SW480 (cell line): Measurements from ENCODE around the gene PRR36.
A peak's percentile ranks its signal among the peaks of the same experiment; 100 is the strongest.

Experiments used
- DNase-seq: peaks from one replicate; pipeline ENCODE4 v3.0.0-alpha.2; 2016; ENCODE audit warnings: low spot score

PRR36 gene

DNA sequence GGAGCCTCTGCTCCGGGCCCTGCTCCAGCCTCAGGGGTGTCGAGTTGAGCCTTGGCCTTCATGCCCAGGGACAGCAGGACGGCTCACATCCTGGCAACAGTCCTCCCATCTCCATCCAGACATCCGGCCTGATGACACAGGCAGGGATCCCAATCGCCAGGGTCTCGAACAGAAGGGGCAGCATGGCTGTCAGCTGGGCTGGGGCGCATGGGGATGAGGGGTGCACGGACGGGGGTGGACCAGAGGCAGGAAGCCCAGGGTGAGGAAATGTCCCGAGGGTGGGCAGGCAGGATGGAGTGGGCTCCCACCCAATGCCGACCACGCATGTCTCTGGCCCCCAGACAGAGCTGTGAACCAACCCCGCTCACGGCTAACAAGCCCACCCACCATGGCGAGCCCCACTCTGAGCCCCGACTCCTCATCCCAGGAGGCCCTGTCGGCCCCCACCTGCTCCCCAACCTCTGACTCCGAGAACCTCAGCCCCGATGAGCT is 28.0 kb downstream of the PRR36 start:
- no peak for DNase-seq

- no peak for DNase-seq
Observed at GRCh38 chr19:7845390-7846154, 28.6 kb downstream of the PRR36 start.

DNA sequence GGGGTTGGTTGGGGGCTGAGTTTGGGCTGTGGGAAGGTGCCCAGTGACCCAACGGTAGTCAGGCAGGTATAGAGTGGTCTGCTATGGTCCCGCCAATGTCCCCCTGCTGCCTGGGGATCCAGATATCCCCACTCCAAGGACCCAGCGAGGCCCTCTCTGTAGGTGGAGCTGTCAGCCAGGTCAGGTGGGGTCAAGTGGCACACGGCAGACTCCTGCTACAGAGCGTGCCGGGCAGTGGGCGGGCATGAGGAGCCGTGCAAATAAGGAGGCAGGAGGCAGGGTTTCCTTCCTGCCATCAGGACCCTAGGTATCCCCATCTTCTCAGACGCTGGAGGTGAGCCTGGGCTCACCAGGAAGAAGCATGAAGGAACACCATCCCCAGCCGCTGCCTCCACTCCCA is 29.2 kb downstream of the PRR36 start:
- DNase-seq, result no peak

DNA sequence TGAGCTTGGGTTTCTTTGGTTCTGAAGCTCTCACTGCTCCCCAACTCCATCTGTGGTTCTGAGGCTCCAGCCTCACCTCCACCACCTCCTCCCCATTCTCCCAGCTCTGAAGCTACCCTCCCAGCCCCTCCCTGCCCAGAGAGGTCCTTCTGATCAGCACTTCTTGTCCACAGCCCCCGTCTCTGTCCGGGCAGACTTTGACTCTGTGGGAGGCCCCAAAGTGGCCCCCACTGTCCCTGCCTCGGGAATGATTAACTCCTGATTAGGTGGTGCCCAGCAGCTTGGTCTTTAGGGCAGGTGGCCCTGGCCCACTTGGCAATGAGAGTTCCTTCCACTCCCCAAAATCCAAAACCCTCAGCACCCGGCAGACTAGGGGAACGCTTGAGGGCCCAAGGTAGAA is 29.8 kb downstream of the PRR36 start:
- no peak for DNase-seq

- no peak for DNase-seq
Observed at GRCh38 chr19:7843521-7843920, 30.7 kb downstream of the PRR36 start.

GRCh38 chr19:7842661-7843294 is 31.4 kb downstream of the PRR36 start:
- DNase-seq, result no peak

DNA sequence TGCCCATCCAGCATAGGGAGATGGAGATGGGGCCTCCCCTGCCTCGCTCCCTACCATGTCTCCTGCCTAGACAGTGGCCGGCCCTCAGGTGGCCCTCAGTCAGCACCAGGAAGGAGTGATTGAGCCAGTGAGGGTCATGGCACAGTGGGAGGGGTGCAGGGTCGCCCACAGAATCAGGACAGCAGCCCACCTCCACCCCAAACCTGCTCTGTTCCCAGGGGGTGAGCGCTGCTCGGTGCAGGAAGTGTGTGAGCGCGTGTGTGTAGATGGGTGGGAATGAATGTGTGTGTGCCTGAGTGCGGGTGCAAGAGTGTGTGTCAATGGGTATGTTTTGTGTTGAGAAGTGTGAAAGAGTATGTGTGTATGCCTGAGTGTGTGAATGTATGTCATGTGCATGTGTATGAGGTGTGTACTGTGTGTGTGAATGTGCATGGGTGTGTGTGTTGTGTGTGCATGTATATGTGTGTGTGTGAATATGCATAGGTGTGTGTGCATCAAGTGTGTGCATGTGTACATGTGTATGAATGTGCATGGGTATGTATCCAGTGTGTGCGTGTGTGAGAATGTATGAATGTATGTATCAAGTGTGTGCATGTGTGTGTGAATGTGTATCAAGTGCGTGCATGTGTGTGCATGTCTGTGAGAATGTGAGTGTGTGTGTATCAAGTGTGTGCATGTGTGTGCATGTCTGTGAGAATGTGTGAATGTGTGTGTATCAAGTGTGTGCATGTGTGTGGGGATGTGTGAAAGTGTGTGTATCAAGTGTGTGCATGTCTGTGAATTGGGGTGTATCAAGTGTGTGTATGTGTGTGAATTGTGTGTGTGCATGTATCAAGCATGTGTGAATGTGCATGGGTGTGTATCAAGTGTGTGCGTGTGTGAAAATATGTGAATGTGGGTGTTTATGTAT is 32.2 kb downstream of the PRR36 start:
- no peak for DNase-seq

GRCh38 chr19:7840629-7841028 is 33.6 kb downstream of the PRR36 start:
- no peak for DNase-seq

GRCh38 chr19:7839476-7839875 is 34.7 kb downstream of the PRR36 start:
- DNase-seq, result no peak

GRCh38 chr19:7833225-7834099 is 40.7 kb downstream of the PRR36 start:
- DNase-seq, result no peak

DNA sequence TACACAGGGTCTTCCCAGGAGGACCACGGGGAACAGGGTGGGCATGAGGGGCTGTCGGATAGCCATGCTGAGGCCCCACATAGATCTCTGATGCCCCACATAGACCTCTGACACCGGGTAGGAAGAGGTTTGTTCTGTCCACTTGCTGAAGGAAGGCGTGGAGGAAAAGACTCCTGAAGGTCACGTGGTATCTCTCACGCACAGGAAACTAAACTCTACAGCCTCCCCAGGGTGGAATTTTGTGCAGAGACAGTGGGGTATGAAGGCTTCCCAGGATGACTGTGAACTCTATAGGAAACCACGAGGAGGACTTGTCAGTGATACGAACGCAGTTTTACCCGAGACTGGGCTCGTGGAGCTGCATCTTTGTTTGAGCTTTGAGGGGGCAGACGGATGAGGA is 41.4 kb downstream of the PRR36 start:
- DNase-seq, result no peak

GRCh38 chr19:7832009-7832408 is 42.2 kb downstream of the PRR36 start:
- no peak for DNase-seq

DNA sequence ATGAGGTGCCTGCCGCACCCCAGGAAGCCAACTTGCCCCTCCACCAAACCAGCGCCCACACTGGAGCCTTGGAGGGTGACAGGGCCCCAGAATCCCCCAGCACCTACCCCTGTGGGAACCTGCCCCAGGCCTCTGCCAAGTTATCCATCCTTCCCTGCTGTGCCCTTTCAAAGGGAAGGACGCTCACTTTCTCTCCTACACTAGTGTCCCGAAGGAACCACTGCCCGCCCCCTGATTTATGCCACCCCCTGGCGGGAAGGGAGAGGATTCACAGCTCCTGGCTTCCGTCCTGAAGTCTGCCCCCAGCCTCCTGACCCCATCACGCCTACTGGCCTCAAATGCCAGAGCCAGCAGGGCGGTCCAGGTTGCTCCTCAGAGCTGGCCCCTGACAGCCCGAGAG is 42.7 kb downstream of the PRR36 start:
- DNase-seq, result peak; percentile 42

DNA sequence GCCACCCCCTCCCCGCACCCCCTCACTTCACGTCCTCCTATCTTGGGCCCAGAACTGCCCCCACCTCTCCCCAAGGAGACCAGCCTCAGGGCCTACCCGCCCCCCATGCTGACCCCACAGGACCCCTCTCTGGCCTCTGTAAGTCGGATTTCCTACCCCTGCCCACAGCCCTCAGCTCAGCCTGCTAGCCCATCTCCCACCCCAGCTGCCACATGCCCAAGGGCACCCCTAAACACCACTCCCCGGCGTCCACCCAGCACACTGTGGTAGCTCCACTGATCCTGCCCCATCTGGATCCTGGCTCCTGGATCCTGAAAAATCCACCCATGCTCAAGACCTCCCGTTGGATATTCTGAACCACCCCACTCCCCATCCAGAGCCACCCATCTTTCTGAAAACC is 43.4 kb downstream of the PRR36 start:
- DNase-seq, result no peak

DNA sequence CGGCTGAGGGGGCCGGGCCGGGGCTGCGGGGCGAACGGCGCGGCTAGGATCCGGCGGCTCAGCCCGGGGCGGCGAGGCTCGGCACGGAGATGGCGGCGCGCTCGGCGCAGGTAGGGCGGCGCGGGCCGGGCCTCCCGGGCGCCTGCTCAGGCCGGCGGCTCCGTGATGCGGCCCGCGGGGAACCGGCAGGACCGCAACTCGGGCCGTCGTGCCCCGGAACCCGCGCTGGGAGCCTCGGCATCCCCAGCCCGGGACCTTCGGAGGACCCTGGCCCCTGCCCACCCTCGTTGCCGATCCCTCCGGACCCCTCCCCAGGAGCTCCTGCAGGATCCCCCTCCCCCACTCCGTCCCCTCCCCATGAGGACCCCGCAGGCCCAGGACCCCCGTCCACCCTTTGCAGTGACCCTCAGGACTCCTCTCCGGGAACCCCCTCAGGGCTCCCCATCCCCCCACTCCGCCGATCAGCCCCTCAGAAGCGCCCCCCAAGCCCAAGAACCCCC is 43.9 kb downstream of the PRR36 start:
- DNase-seq, result no peak

DNA sequence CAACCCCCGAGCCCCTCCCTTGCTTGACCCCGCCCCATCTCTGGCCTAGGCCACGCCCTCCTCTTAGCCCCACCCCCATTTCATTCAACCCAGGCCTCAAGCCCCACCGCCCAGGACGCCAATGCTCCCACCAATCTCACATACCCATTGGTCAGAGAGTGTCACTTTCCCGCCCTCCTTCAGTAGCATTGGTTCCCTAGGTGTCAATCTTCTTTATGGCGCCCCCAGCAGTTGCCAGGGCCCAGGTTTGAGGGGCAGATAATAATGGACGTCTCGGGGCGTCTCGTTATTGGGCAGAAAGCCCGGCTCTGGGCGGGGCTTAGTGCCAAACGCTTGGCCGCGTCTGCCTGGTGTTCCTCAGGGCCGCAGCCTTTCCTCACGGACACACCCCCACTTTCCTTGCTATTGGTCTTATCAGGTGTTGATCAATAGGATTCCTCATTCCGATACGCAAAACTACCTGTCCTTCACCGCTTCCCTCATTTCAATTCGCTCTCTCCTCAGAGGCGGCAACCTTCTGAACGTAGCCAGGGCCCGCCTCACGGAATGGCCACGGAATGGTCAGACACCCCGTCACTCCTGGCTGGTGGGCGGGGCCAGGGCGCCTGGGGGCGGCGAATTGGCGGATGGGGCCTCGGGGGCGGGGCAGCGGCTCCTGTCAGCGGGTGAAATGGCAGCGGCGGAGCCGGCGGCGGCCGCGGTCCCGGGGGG is 44.5 kb downstream of the PRR36 start, which contains the start of gene EVI5L:
TSS of gene EVI5L (plus strand) at position 658 of the 711 bp plus-strand sequence. CDS start 16,325 bp downstream, outside the sequence.
- DNase-seq, result peak; percentile 100

DNA sequence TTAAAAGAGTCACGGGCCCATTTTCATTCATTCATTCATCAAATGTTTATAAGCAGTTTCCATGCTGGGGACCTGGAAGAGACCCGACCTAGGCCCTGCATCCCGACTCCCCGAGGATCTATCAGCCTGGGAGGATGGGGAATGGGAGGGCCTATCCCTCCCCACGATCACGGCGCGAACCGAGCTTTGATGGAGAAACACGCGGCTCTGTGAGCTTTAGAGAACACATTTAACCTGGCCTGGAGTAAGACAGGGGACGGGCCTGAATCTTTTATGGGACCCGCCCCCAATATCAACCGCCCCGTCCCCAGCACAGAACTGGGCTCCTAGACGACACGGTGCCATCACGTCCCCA is 45.0 kb downstream of the PRR36 start:
- no peak for DNase-seq

DNA sequence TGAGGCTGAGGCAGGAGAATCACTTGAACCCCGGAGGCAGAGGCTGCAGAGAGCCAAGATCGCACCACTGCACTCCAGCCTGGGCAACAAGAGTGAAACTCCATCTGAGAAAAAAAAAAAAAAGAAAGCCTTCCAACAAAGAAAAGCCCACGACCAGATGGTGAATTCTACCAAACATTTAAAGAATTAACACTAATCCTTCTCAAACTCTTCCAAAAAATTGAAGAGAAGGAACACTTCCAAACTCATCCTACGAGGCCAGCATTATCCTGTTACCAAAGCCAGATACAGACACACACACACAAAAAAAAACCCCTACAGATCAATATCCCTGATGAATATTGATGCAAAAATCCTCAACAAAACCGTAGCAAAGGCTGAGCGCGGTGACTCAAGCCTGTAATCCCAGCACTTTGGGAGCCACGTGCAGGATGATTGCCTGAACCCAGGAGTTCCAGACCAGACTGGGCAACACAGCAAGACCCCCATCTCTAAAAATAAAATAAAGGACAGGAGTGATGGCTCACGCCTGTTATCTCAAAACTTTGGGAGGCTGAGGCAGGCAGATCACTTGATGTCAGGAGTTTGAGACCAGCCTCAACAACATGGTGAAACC is 50.4 kb downstream of the PRR36 start:
- no peak for DNase-seq

- DNase-seq, result no peak
Observed at GRCh38 chr19:7822910-7823515, 51.2 kb downstream of the PRR36 start.

GRCh38 chr19:7820588-7820987 is 53.6 kb downstream of the PRR36 start:
- no peak for DNase-seq
